ENCODE results near the gene PAK3.
A peak's percentile ranks its signal among the peaks of the same experiment; 100 is the strongest.

GRCh38 chrX:111100191-111100590, 4.2 kb downstream of the PAK3 start:
- TF ChIP-seq CTCF (conservative IDR thresholded peaks at IDR 0.05; ENCODE audit: low read depth, low read length) (peak; percentile 50), CHD1 (IDR thresholded peaks at IDR 0.05; ENCODE audit: low read depth, low read length) (no peak), MXI1 (IDR thresholded peaks at IDR 0.05; ENCODE audit: borderline replicate concordance, low read depth, low read length) (no peak)
